GM18858 (cell line): ENCODE results near the gene SNX24.
"Not testable (repeated sequence)": the region's sequence is repeated elsewhere in the genome, so short reads cannot be mapped to it uniquely, and the experiment has no call there.

Experiments used
- ATAC-seq: cut with Tn5 transposase; IDR thresholded peaks from one replicate; pipeline ENCODE4 v1.9.1; 2021; ENCODE audit not compliant: unreplicated experiment

SNX24 gene

DNA sequence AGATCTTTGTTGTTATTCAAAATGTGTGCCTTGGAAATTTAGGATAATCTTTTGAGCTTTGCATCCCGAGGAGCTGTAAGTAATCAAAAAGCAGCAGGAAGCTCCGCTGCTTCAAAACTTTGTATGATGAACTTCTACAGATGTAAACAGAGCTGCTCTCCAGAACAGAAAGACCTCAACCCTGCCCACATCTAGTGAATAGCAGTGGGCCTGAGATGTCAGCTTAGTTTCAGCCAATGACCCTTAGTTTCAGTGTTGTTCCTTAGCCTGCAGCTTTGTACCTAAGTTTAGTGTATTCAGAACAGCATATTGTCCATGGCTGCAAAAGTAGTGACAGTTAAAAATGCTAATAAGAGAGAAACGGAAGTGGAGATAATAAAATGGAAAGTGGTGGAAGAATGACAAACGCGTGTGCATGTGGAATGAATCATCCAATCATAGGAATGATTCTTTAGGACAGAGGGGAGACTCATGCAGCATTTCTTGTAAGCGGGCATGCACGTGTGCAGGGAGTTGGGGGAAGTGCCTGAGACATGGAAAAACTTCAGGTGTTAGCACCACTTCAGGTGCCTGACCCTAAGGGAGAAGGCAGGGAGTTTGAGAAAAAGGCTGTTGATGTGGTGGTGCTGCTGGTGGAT lies 24.9 kb downstream of the SNX24 start:
- no peak for ATAC-seq

DNA sequence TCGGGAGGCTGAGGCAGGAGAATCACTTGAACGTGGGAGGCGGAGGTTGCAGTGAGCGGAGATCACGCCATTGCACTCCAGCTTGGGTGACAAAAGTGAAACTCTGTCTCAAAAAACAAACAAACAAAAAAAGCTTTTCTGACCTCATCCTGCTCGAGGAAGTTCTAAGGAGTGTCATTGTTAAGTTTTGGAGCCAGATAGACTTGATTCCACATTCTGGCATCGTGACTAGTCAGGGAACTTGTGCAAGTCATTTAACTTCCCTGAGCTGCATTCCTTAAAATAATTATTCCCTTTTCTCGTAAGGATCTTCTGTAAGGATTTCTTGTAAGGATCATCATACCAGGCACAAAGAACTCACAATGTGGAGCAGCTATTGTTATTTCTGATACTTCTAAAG lies 26.2 kb downstream of the SNX24 start:
- no peak for ATAC-seq

DNA sequence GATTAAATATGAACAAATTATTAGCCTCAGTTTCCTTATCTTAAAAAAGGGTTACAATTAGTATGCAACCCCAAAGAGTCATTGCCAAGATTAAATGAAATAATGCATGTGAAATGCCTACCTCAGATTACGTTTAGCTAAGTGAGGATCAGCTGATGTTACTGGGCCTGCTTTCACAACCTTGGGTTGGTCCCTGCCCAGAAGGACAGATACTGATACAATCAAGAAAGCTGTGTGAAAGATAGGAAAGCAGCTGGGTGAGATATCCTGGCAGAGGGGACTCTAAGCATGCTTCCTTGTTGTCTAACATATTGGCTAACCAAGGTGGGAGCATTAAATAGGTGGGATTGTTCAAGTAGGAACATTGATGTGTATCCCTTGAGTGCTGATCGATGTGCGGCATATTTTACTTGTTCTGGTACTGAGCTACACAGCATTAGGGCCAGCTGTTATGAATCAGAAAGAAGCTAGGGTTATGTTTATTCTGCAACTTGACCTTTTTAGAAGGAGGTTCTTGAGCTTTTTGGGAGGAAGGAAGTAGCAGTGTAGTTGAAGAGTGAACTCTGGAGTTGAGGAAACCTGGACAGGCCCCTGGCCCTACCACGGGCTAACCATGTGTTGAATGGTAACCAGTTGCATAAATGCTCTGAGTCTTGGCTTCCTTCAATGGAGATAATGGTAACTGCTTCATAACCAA lies 28.9 kb downstream of the SNX24 start:
- ATAC-seq = no peak

DNA sequence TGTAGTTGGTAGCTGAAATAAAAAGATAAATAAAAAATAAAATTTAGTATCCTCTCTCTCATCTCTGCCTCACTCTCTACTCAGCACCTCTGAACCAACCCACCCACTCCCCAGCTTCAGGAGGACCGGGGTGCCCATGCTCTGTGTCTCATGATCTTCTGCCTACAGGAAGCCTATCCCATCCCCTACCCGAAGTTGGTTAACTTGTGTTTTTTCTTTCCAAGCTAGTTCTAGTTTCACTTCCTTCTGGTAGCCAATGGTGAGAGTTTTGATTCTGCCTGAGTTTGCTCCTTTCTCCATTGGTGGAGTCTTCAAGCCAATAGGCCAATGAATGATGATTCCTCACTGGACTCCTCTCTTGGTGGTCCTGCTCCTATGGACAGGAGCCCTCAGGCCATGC lies 32.1 kb downstream of the SNX24 start:
- peak; percentile 54 for ATAC-seq

DNA sequence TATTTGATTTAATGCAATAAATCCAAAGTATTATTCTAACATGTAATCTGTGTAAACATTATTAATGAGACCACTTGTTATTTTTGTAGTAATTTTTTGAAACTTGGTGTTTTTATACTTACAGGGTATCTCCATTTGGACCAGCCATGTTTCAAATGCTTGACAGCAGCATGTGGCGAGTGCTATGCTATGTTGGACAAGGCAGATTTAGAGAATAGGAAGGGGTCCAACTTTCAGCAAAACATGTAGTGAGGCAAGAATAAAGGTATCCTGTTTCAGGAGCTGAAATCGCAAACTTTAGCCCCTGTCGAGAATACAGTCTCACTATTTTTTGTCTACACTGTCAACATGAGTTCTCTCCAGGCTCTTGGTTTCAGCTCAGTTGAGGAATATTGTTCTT lies 33.7 kb downstream of the SNX24 start:
- ATAC-seq = no peak

DNA sequence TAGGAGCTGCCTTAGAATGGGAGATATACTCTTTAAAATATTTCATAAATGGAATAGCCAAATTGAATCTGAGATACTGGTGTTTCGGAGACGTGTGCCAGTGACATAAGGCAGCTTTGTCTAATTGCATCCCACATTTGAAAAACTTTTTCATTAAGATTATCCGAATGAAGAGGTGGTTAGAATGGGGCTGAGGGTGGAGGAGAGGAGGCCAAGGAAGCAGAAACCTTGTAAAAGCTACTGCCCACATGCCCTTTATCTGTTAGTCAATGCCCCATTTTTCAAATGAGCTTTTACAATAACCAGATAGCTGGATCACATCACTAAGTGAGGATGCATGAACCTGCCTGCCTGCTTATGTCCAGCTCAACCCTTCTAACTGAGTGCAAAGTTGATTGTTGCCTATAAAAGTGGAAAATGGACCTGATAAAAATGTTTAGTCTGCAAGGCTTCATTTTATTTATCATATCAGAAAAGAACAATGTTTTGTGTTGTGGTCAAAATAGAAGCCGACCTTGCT lies 34.8 kb downstream of the SNX24 start:
- ATAC-seq = no peak

DNA sequence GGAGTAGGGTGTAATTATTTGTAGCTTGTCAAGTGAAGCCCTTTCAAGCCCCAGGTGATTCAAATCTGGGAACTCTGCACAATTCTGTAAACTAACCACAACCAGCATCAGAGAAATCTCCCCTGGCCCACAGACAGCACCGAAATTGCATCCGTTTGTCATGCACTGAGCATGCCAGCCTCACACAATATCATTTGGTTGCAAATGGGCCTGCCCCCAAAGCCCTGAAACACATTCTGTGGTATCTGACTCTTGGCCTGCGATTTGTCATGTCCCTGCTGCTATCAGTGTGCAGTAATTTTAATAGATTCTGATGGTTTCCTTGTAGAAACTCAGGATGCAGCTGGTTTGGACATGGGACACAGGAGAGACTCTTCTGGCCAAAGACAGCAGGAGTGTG lies 35.3 kb downstream of the SNX24 start:
- peak; percentile 67 for ATAC-seq

DNA sequence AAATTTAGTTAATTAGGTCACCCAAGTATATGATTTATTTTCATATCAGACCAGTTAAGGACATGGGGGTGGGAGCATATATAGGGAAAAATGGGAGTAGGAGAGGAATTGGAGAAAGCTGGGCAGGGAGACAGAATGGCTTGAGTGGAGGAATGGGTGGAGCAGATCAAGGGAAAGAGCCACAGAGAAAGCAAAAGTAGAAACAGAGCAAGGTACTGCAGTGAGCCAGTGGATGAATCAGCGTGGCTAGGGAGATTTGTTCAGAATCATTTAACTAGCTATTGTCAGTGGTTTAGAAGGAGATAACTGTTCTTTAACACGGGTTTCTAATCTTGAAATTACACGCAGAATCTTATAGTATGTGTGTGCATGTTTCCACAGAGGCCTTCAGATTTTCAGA lies 37.4 kb downstream of the SNX24 start:
- ATAC-seq = no peak

DNA sequence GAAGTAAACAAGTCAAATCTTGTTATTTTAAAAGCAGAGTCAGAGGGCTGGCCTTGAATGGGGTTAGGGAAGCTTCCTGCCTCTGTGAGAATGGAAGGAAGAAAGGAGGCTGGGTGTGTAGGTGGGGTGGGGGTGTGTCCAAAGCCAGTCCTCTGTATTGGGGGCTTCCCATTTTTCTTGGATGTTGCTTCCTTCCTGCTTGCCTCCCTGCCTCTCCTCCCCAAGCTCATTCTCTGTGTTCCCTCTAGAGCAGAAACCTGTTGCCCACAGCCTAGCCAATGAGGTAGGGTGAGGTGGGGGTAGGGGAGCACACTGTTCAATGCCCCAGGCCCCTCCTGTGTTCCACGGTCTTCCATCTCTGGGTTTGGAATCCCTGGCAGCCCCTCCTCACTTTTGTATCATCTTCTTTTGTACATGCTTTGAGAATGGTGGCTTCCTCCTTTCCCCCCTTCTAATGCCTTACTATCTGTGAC lies 39.7 kb downstream of the SNX24 start:
- ATAC-seq = no peak

DNA sequence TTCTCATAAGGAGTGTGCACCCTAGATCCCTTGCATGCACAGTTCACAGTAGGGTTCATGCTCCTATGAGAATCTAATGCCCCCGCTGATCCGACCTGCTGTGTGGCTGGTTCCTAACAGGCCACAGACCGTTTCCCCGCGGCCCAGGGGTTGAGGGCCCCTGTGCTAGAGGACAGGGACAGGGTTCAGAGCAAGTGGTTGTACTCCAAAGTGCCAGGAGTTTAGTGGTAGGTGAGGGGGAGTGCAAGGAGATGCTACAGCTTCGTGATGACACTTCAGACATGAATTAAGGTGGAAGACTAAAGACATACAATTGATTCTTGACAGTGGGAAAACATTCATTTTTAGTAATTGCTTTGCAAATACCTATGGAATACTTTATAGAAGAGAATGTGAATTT lies 40.5 kb downstream of the SNX24 start:
- no peak for ATAC-seq

DNA sequence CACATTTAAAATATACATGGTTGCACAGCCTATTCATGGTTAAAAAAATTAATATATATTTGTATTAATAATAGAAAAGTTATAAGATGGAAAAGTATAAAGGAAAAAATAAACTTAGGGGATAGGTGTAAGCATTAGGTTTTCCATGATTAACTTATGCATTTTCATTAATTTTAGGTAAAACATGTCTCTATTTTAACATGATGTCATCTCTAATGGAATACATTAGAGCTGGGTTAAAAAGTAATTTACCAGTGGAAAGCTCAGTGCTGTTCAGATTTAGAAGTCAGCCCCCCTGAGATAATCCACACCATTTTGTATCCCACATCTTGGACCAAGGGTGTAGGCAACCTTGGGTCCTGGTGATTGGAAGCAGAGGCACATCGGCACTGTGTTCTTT lies 49.7 kb downstream of the SNX24 start:
- no peak for ATAC-seq

DNA sequence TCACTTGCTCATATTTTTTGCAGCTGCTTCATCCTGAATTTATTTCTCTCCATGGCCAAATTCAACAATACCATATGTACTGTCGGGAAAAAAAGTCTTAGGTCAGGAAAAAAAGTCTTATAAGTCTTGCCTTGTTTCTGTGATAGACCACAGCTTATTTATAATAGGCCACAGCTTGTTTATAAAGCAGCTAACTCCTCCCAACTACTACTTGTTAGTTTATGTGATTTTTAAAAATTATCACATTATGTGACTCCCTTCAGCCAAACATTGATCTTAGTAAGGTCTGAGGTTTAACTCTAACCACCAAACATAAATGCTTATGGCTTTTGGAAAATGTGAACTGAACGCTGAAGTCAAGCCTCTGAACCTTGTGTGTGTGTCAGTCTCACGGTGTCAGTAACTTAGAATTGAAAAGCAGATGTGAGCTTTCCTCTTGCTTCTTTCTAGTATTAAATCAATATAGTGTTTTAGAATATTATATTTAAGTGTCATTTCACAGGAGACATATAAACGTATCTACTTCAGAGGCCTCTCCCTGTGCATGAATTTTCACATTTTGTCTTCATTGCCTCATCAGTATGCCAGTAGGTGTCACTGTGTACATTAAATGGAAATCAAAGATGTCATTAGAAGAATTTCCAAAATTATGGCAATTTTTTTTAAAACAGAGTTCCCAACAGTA lies 51.3 kb downstream of the SNX24 start:
- no peak for ATAC-seq

DNA sequence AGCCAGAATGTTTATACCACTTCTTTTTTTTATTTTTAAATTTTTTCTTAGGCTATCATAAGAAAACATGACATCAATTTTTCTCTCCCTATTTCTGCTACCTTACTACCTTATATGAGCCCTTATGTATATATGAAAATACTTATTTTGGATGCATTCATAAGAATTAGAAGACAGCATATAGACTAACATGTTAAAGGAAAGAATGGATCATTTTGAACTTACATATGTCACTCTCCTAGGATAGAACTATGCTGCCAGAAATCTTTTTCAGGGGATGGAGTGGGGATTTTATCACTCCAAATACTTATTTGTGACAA lies 51.8 kb downstream of the SNX24 start:
- no peak for ATAC-seq

DNA sequence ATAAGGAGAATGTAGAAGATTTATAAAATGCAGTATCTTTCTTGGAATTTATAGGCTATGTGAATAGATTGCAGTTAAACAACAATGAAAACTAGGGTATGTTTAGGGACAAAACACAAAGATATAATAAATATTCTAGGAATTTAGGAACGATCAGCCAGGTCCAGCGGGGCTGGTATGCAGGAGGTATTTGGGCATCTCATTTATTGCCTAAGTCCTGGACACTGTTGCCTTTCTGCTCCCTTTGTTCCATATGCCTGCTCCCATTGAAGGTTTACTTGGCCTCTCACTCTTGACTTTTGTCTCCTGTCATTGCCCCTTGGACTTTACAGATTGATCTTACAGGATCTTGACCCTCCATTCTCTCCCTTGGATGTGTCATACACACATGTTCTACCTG lies 55.9 kb downstream of the SNX24 start:
- ATAC-seq = no peak

DNA sequence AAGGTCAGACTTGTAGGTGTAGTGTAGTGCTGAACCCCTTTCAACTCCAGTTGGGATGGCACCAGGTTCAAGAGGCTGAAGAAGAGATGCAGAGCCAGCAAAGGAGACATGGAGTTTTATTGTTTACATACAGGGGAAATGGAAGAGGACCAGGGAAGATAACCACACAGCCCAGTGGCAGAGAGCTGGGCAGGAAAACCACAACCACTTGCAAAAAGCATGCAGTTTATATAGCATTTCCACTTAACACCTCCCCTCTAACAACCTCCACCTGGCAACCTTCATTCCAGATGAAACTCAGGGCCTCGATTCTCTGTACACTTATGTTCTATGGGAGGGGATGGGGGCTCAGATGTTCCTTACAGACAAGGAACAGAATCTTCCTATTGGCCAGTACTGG lies 56.9 kb downstream of the SNX24 start:
- ATAC-seq = no peak

DNA sequence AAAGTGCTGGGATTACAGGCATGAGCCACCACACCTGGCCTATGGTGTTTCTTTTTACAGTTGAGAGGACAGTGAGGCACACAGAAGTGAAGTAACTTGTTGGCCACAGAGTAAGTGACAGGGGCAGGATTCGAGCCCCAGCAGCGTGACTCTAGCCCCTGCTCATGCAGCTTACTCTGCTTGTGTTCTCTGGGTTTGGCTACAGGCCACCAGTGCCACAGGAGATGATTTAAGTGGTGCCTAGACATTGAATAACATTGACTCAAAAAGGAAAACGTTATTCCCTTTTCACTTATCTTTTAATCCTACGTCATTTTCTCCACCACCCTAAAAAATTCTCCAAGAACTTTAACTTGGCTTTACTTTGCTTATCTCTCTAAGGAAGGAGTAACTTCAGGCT lies 61.4 kb downstream of the SNX24 start:
- no peak for ATAC-seq

DNA sequence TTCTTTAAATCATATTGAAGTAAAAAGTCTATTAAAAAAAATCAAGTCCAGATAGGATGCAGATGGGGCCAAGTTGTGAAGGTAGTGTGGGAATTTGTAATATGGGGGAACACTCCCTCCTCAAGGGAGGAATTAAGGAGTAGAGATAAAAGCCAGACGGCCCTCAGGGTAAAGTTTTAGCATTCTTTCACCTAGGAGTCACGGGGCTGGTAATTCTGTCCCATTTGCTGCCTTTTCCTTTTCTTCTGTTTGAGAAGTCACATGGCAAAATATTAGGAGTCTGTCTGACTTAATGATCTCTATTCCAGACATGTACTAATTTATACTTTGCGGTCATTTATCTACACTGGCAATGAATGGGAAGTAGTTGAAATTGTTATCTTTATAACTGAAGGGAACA lies 61.9 kb downstream of the SNX24 start:
- ATAC-seq = no peak

DNA sequence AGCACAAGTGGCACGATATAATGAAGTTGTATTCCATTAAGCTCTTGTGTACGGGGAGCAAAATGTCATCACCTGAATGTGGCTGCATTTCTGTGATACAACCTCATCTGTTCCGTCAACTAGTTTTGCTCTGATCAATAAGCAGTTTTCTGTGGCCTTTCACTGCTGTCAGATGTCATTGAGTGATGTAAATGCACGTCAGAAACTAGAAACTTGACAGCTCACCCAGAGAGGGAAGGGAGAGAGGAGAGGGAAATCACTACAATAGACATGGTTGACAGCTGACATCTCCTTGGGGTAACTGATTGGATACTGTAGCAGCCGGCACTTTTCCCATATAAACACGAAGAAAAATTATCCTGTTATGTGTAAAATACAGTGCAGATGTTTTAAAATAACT lies 62.7 kb downstream of the SNX24 start:
- no peak for ATAC-seq

DNA sequence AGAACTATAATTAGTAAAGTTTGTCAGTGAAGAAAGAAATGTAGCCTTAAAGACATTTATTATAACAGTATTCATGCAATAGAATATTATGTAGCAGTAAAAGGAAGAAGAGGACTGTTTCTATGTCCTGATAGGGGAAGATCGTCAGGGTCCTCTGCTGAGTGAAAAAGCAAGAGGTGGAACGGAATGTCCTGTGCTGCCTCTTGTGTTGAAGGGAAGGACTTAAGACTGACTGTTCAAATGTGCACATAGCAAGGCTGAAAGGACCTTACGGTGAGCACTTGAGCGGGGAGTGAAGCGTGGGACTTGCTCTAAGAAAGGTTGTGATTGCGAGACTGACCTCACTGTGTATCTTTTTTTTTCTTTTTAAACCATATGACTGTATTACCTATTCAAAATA lies 63.2 kb downstream of the SNX24 start:
- no peak for ATAC-seq

DNA sequence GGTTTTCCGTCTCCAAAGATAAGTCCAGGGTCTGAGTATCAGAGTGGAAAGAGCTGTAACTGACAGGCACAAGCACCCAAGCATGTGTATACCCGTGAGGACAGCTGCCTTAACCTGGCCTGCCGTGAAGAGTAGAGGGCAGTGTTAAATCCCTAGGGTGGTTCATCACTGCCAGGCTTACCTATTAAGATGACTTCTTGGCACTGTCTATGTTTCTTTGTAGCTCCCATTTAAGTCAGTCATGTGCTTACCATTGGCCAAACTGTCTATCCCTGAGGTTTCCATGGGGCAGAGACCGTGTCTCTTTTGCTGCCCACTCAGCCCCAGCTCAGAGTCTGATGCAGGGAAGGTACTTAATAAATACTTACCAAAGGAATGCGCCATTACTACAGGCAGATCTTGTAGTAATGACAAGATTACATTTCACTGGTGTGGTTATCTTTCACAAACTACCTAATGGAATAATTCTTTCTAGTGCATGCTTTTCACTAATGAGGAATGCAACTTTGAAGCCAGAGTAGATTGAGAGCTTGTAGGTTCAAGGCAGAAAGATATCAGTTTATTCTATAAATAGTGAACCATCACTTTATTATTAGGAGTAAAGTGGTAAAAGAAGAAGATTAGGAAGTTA lies 64.2 kb downstream of the SNX24 start:
- no peak for ATAC-seq

DNA sequence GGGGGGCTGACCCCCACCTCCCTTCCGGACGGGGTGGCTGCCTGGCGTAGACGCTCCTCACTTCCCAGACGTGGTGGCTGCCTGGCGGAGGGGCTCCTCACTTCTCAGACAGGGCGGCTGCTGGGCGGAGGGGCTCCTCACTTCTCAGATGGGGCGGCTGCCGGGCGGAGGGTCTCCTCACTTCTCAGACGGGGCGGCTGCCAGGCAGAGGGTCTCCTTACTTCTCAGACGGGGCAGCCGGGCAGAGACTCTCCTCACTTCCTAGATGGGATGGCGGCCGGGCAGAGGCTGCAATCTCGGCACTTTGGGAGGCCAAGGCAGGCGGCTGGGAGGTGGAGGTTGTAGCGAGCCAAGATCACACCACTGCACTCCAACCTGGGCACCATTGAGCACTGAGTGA lies 68.0 kb downstream of the SNX24 start:
- not testable (repeated sequence) for ATAC-seq
